SK-N-SH (cell line): Measurements from ENCODE around the gene ACIN1.

Experiments used
- CTCF ChIP-seq: fragments of 200-600 bp; sonication (generic); IDR thresholded peaks from 2 replicates; pipeline ENCODE4 v1.6.1; 2017; ENCODE audit warnings: antibody characterized with exemption, mild to moderate bottlenecking, moderate library complexity
- EP300 ChIP-seq, 2 experiments: IDR thresholded peaks; 2 replicates each; pipeline versions ENCODE4 v1.4.0 to v1.6.1; 2012; ENCODE audit warnings: borderline replicate concordance in 1 of 2, low read depth in 1 of 2, low read length in 1 of 2
- EZH2phosphoT487 ChIP-seq: fragments of 200-600 bp; sonication (generic); IDR thresholded peaks from 2 replicates; pipeline ENCODE4 v1.6.1; 2017; ENCODE audit warnings: low read depth, mixed run types, mild to moderate bottlenecking, antibody characterized with exemption, moderate library complexity, borderline replicate concordance
- SMC3 ChIP-seq: IDR thresholded peaks from 2 replicates; pipeline ENCODE4 v1.6.1; 2012; ENCODE audit warnings: low read depth, low read length, improper control_type of control experiment
- USF2 ChIP-seq: fragments of 150-350 bp; IDR thresholded peaks from 2 replicates; pipeline ENCODE4 v1.6.1; 2017; ENCODE audit warnings: antibody characterized with exemption, low read length, low read depth, borderline replicate concordance
- TF ChIP-seq, protein P1 (sequence below): IDR thresholded peaks from 2 replicates; pipeline ENCODE4 v1.6.1; 2012; ENCODE audit warnings: mild to moderate bottlenecking, low read depth, low read length, moderate library complexity

GRCh38 chr14:23023795-23024152 lies 71.2 kb downstream of the ACIN1 start:
- TF ChIP-seq CTCF = no peak
- TF ChIP-seq, protein P1, sequence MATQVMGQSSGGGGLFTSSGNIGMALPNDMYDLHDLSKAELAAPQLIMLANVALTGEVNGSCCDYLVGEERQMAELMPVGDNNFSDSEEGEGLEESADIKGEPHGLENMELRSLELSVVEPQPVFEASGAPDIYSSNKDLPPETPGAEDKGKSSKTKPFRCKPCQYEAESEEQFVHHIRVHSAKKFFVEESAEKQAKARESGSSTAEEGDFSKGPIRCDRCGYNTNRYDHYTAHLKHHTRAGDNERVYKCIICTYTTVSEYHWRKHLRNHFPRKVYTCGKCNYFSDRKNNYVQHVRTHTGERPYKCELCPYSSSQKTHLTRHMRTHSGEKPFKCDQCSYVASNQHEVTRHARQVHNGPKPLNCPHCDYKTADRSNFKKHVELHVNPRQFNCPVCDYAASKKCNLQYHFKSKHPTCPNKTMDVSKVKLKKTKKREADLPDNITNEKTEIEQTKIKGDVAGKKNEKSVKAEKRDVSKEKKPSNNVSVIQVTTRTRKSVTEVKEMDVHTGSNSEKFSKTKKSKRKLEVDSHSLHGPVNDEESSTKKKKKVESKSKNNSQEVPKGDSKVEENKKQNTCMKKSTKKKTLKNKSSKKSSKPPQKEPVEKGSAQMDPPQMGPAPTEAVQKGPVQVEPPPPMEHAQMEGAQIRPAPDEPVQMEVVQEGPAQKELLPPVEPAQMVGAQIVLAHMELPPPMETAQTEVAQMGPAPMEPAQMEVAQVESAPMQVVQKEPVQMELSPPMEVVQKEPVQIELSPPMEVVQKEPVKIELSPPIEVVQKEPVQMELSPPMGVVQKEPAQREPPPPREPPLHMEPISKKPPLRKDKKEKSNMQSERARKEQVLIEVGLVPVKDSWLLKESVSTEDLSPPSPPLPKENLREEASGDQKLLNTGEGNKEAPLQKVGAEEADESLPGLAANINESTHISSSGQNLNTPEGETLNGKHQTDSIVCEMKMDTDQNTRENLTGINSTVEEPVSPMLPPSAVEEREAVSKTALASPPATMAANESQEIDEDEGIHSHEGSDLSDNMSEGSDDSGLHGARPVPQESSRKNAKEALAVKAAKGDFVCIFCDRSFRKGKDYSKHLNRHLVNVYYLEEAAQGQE = no peak
- no peak for TF ChIP-seq USF2
- no peak for TF ChIP-seq EZH2phosphoT487
- no peak for TF ChIP-seq EP300 (IDR thresholded peaks at IDR 0.05; ENCODE audit: borderline replicate concordance in 1 of 2, low read depth in 1 of 2, low read length in 1 of 2)
- no peak for TF ChIP-seq SMC3
